Renal cortex interstitium (tissue), 11 donors: Measurements from ENCODE around the gene SNRNP25. TPM values are rescaled to one million over a fixed set of nuclear protein-coding genes. Genes with fewer than 3 reads are reported as not detected.

Experiments
- DNase-seq, 11 donors: peaks; one replicate each; pipeline ENCODE4 v3.0.0-alpha.2; 2013; ENCODE audit warnings: low read depth in 9 of 11, low spot score in 4 of 11; ENCODE audit errors: extremely low read depth in 1 of 11
- polyA plus RNA-seq, 3 donors: library from polyadenylated mRNA; unstranded; fragments of 120-200 nt; gene quantifications; one replicate each; pipeline ENCODE4 v1.2.1, GENCODE V29; 2013; ENCODE audit not compliant: insufficient read length in 3 of 3

The SNRNP25 gene
- polyA plus RNA-seq, 3 donors: 36.0 to 47.0 (median 36.2) TPM

- DNase-seq: no peak
Measured at GRCh38 chr16:85407-85782, 31.8 kb downstream of the SNRNP25 start.

DNA sequence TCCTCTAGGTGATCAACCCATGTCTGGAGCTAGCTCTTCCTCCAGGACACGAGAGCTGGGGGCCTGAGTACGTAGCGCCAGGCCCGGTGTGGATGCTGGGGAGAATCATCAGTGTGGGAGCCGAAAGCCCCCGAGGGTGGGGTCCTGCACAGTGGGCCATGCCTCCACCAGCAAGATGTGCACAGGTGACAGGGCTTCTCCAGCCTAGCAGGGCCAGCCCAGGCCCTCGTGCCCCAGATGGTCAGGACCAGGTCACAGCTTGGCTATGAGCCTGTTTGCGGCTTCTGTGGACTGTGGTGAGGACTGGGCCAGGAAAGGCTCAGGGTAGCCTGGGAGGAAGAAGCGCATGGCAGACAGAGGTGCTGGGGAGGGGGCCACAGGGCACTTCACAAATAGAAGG lies 32.2 kb downstream of the SNRNP25 start:
- no peak for DNase-seq

DNA sequence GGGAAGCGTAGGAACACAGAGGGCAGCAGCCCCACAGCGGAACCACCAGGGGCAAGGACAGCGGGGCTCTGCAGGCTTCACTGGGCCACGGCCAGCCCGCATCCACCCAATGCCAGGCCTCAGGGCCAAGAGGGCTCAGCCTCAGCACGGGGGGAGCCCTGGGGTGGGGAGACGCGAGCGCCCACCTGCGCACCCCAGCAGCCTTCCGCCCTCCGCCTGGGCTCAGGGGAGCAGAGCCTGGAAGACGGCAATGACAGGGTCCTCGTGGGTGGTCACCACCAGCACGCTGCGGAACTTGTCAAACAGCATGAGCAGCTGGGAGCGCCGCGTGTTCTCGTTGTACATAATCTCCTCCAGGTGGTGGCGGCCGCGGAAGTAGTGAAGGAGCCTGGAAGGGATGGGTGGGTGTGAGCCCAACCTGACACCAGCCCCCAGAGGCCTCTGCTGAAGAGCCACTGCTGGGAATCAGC lies 32.9 kb downstream of the SNRNP25 start:
- DNase-seq: no peak

DNA sequence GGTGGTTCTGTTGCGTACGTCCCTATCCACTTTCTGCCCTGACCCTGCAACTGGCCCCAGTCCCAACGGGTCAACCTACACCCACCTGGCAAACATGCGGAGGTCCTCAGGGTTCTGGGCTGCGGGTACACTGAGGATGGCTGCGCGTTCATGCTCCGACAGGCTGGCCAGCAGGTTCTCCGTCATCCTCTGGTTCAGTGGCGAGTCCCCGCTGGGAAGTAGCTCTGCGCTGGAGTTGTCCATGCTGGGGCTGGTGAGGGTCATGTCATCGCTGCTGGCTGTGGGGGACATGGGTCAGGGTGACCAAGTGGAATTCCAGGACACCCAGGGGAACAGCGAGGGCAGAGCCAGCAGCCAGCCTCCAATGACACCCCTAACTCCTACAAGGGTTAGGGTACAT lies 35.0 kb downstream of the SNRNP25 start:
- DNase-seq: no peak

- DNase-seq: no peak
Measured at GRCh38 chr16:89391-90302, 36.0 kb downstream of the SNRNP25 start.

DNA sequence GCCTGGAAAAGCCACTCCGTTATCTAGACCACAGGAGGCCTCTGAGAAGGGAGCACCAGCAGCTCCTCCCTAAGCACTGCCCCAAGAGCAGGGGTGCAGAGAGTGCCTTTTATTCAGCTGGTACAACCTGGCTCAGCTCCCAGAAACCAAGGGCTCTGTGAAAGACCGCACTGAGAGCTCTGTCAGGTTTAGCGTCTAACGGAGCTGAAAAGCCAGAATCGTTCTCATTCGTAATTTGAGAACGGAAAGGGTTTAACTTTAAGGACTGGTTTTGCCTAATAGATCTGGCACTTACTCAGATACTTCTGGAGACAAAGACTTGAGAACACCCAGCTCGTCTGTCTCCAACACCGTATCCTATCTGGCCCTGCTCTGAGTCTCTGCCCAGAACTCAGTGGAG lies 37.9 kb downstream of the SNRNP25 start:
- no peak for DNase-seq

GRCh38 chr16:92431-93339 lies 39.1 kb downstream of the SNRNP25 start:
- no peak for DNase-seq

GRCh38 chr16:94918-95265 lies 41.3 kb downstream of the SNRNP25 start:
- DNase-seq: no peak

GRCh38 chr16:96935-97381 lies 43.3 kb downstream of the SNRNP25 start:
- DNase-seq: peak in 2 of 11 donors; percentile 60 to 71

GRCh38 chr16:97822-98221 lies 44.2 kb downstream of the SNRNP25 start:
- no peak for DNase-seq

DNA sequence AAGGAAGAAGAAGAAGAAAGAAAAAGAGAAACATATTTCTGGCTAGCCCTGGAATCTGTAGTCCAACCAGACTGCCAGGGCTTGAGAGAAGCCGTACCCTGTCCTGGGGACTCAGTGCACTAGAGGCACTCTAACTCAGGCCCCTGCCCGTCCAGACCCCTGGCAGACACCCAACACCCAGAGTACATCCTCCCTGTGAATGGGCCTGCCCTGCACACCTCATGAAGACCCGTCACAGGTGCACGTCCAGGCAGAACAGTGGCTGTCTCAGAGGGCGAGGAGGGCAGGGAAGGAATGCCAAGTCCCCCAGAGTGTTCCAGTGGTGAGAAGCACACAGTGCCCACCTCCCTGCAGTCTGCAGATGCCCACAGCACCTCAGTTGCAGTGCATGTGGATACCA lies 47.4 kb downstream of the SNRNP25 start:
- no peak for DNase-seq

DNA sequence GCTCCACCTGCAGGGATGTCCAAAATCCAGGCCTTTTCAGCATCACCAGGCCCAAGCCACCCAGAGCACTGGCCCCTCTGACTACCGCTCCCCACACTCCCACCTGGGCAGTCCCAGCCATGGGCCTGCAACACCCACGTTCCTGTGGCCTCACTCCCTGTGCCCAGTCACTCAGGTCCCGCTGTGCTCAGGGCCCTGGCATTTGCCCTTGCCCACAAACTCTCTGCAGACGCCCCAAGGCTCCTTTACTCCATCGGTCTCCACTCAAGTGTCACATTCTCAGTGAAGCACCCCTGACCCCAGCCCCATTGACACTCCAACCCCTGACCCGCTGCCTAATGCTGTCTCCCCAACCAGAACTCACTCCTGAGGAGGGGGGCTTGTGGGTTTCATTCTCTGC lies 48.0 kb downstream of the SNRNP25 start:
- no peak for DNase-seq

- DNase-seq: peak in 1 of 11 donors; percentile 18
Measured at GRCh38 chr16:102060-102855, 48.6 kb downstream of the SNRNP25 start.

- no peak for DNase-seq
Measured at GRCh38 chr16:104355-104754, 50.7 kb downstream of the SNRNP25 start.

- DNase-seq: no peak
Measured at GRCh38 chr16:104928-105327, 51.3 kb downstream of the SNRNP25 start.

DNA sequence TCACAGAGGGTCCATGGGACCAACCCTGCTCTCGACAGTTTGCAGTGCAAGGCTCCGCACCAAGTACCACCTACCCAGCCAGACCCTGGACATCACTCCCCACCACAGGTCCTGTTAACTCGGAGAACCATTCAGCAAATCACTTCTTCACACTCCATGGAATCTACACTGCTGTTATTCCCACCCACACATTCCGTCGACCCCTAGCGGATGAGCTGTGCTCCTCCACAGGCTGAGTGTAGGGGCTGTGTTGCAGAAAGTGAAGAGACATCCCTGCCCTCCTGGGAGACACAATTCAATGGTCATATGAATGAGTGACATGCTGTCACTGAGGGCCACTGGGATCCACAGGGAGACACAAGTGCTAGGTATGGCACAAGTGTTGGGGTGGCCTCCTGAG lies 51.9 kb downstream of the SNRNP25 start:
- DNase-seq: no peak

DNA sequence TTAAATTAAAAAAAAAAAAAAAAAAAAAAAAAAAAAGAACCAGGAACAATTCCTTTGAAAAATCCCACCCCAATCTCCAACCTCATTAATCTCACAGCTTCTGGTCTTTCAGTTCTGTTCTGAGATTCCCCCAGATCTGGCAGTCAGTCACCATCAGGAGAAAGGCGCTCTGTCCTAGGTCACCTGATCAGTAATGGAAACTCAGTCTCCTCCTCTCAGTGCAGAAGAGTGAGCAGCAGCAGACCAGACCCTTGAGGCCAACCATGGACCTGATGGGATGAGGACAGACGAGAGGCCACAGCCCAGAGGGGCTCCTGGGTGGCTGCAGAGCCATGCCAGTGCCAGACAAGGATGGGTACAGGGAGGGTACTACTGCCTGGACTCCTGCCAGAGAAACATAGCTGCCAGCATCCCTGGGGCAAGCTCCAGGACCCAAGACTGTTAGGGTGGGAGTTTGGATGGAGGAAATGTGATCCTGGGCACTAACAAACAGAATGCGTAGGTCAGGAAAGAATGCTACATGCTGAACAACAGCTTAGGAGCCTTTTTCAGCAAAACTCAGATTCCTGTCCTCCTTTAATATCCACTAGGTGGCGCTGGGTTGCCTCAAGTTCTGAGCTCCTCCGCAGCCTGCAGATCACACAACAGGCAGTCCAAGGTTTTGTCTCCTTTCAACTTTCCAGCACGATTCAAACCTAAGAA lies 53.1 kb downstream of the SNRNP25 start:
- peak in 8 of 11 donors; percentile 56 to 76 (median 66) for DNase-seq
